Ovary (tissue), 9 donors: ENCODE measurements around the gene FAM83C. TPM values are rescaled to one million over a fixed set of nuclear protein-coding genes. Genes with fewer than 3 reads are reported as not detected.
"Not testable (repeated sequence)": the region's sequence is repeated elsewhere in the genome, so short reads cannot be mapped to it uniquely, and the experiment has no call there.

ENCODE experiments used
- DNase-seq, 5 donors: peaks; one replicate each; pipeline ENCODE4 v3.0.0-alpha.2; 2019 to 2020
- H3K27ac ChIP-seq, 2 donors: fragments of 200-600 bp; one replicate each; pipeline versions ENCODE4 v1.5.1 to v1.8.0; 2019 to 2022
- H3K27me3 ChIP-seq: fragments of 200-600 bp; one replicate; pipeline ENCODE4 v1.8.0; 2022
- H3K36me3 ChIP-seq: fragments of 200-600 bp; sonication (generic); one replicate; pipeline ENCODE4 v1.5.1; 2019
- H3K4me1 ChIP-seq: one replicate; pipeline ENCODE4 v1.8.1; 2013; ENCODE audit warnings: mild to moderate bottlenecking, moderate library complexity; ENCODE audit not compliant: insufficient read depth
- H3K4me3 ChIP-seq: fragments of 200-600 bp; sonication (generic); one replicate; pipeline ENCODE4 v1.5.1; 2017
- H3K9me3 ChIP-seq, 2 donors: fragments of 200-600 bp in 1 of 2; sonication (generic) in 1 of 2; one replicate each; pipeline versions ENCODE4 v1.5.1 to v1.8.1; 2013 to 2019; ENCODE audit warnings: mild to moderate bottlenecking in 1 of 2, moderate library complexity in 1 of 2
- EP300 ChIP-seq: sonication (generic); formaldehyde crosslinking; IDR thresholded peaks from one replicate; pipeline ENCODE4 v1.6.1; 2017; ENCODE audit warnings: antibody characterized with exemption
- POLR2A ChIP-seq: fragments of 450-650 bp; IDR thresholded peaks from one replicate; pipeline ENCODE4 v1.6.1; 2017; ENCODE audit warnings: antibody characterized with exemption, mild to moderate bottlenecking, moderate library complexity
- WGBS, 3 donors: extraction: QIAGEN DNeasy Blood & Tissue Kit in 1 of 3; methylation state at CpG; one replicate each; pipeline versions ENCODE4 v1.1.5 to v1.1.7; 2013 to 2017; 5-methylcytosine and 5-hydroxymethylcytosine counted together
- intact Hi-C, 4 donors: fragments of 100-400 bp; cut with DNase I; formaldehyde crosslinking; loops; one replicate each; pipeline versions ENCODE4 v1.11.0 to v1.15.1; 2022 to 2023
- polyA plus RNA-seq, 2 donors: library from polyadenylated mRNA; stranded (reverse); fragments of 200-250 nt in 1 of 2; fragments of 350-450 nt in 1 of 2; fragmentation: Illumina TruSeq in 1 of 2; extraction: RNeasy Lipid Tissue Mini Kit (QIAGEN cat#74804) in 1 of 2; gene quantifications; one replicate each; pipeline ENCODE4 v1.2.3, GENCODE V29; 2013 to 2014
- total RNA-seq, 7 donors: library from RNA; depleted of rRNA in 2 of 7; stranded (reverse); fragments of >200 nt in 2 of 7; fragmentation: NEBNext Ultra II Directional in 3 of 7; extraction: Animal tissue kit (Norgen Biotek cat#: 25700) in 3 of 7; gene quantifications; one replicate each; pipeline versions ENCODE4 v1.1.0 to v1.2.4, GENCODE V29; 2016 to 2023
- TF ChIP-seq, protein P1 (sequence below), 3 donors: fragments of 450-650 bp in 2 of 3; fragments of 200-600 bp in 1 of 3; IDR thresholded peaks; one replicate each; pipeline versions ENCODE4 v1.5.1 to v1.8.0; 2016 to 2022; ENCODE audit warnings: antibody characterized with exemption in 3 of 3, mild to moderate bottlenecking in 1 of 3
- donor health status: DM: no; HTN: no; CAD: no; lungs with moderate emphysema.
- donor health status: DM: no; HTN: no; CAD: no.
- donor health status: Bipolar disorder and iron deficiency.
- donor health status: DM: yes; HTN: yes; CAD: no.
- donor health status: DM: no; HTN: no; CAD: no.
- donor health status: DM: yes; HTN: yes; CAD: no.

FAM83C gene
- total and polyA plus RNA-seq, 9 donors: not detected

- Histone ChIP-seq H3K36me3 (no peaks in the 10 kb centered on the region), H3K4me3 (no peak overlapping the region), H3K27me3 (no peaks in the 10 kb centered on the region), H3K9me3 (no peaks in the 10 kb centered on the region), H3K4me1 (no peaks in the 10 kb centered on the region), H3K27ac (no peak overlapping the region)
- intact Hi-C loops: no loop called here
- TF ChIP-seq EP300: no peak
- TF ChIP-seq, protein P1, sequence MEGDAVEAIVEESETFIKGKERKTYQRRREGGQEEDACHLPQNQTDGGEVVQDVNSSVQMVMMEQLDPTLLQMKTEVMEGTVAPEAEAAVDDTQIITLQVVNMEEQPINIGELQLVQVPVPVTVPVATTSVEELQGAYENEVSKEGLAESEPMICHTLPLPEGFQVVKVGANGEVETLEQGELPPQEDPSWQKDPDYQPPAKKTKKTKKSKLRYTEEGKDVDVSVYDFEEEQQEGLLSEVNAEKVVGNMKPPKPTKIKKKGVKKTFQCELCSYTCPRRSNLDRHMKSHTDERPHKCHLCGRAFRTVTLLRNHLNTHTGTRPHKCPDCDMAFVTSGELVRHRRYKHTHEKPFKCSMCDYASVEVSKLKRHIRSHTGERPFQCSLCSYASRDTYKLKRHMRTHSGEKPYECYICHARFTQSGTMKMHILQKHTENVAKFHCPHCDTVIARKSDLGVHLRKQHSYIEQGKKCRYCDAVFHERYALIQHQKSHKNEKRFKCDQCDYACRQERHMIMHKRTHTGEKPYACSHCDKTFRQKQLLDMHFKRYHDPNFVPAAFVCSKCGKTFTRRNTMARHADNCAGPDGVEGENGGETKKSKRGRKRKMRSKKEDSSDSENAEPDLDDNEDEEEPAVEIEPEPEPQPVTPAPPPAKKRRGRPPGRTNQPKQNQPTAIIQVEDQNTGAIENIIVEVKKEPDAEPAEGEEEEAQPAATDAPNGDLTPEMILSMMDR (IDR thresholded peaks at IDR 0.05): peak in 1 of 3 donors; percentile 21
- 49 to 62% (median 55%) methylated on average over 14 of the region's 14 CpGs for WGBS, 3 donors
- peak in 4 of 5 donors; percentile 54 to 76 (median 58) for DNase-seq
Measured at GRCh38 chr20:35269055-35269781, 23.0 kb downstream of the FAM83C start.

GRCh38 chr20:35267092-35267491, 25.1 kb downstream of the FAM83C start:
- TF ChIP-seq EP300 (no peak), POLR2A (no peak)
- TF ChIP-seq, protein P1 (IDR thresholded peaks at IDR 0.05): no peak
- no peak overlapping the region for H3K4me3 ChIP-seq
- no peak overlapping the region for H3K27ac ChIP-seq
- H3K27me3 ChIP-seq: no peaks in the 10 kb centered on the region
- no peaks in the 10 kb centered on the region for H3K9me3 ChIP-seq
- H3K36me3 ChIP-seq: no peaks in the 10 kb centered on the region
- no peak for DNase-seq
- intact Hi-C loops: no loop called here
- 90 to 92% (median 91%) methylated on average over 16 of the region's 16 CpGs for WGBS, 3 donors
- no peaks in the 10 kb centered on the region for H3K4me1 ChIP-seq

DNA sequence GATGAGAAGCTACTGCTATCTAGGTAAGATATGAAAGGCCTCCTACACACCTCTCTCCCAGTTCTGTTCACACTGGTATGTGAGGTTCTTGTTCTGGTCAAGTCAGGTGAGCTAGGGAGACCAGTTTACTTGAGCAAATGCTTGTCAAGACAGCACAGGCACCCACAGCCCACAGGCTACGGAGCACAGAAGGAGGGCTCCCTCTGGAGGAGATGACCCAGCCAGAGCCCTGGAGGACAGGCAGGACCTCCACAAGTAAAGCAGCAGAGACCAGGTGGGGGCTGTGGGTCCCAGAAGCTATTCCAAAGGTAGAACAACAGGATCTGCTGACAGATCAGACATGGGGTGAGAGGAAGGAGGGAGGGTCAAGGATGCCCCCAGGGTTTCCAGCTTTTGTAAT, 27.5 kb downstream of the FAM83C start:
- intact Hi-C loops: no loop called here
- DNase-seq: no peak

DNA sequence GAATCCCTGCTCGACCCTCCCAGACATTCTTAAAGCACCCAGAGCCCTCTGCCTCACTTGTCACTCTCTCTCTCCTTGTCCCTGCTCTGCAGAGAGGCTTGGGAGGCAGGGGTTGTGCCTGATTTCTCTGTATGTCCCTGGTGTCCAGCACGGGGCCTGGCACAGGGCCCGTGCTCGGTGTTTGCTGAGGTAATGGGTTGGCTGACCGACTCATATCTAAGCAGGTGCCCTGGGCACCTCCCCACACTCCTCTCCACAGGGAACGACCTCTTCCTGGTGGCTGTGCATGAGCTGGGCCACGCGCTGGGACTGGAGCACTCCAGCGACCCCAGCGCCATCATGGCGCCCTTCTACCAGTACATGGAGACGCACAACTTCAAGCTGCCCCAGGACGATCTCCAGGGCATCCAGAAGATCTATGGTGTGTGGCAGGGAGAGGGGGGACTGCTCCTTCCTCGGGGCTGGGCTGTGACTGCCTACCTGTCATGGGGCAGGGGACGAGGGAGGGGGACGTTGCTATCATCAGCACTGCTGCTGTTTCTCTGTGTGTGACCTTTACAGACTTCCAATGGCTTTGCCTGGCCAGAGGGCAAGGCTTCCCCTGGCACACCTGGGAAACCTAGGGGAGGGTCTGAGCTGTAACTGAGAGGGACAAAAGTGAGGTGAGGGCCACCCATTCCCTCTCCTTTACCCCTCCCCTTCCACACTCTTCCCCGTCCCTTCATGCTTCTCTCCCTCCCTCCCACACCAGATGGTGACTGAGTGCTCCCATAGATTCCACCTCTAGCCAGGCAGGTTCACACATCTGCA, 28.5 kb downstream of the FAM83C start:
- Histone ChIP-seq H3K36me3 (no peaks in the 10 kb centered on the region), H3K9me3 (no peaks in the 10 kb centered on the region), H3K27ac (no peak overlapping the region), H3K27me3 (no peaks in the 10 kb centered on the region), H3K4me3 (no peak overlapping the region), H3K4me1 (no peaks in the 10 kb centered on the region)
- intact Hi-C loops: no loop called here
- TF ChIP-seq, protein P1 (IDR thresholded peaks at IDR 0.05): no peak
- TF ChIP-seq POLR2A (no peak), EP300 (no peak)
- 68 to 69% (median 69%) methylated on average over 17 of the region's 17 CpGs for WGBS, 3 donors
- no peak for DNase-seq

More for the DNA sequence above, 27.5 kb downstream of the FAM83C start:
- H3K4me1 ChIP-seq: no peaks in the 10 kb centered on the region
- no peak overlapping the region for H3K4me3 ChIP-seq
- 77 to 92% (median 83%) methylated on average over 1 of the region's 1 CpG for WGBS, 3 donors
- H3K27ac ChIP-seq: no peak overlapping the region
- TF ChIP-seq, protein P1 (IDR thresholded peaks at IDR 0.05): no peak
- TF ChIP-seq POLR2A: no peak
- TF ChIP-seq EP300: no peak
- H3K9me3 ChIP-seq: no peaks in the 10 kb centered on the region
- H3K27me3 ChIP-seq: no peaks in the 10 kb centered on the region
- H3K36me3 ChIP-seq: no peaks in the 10 kb centered on the region

GRCh38 chr20:35262731-35263531, 29.3 kb downstream of the FAM83C start:
- H3K4me3 ChIP-seq, H3K36me3 ChIP-seq, DNase-seq, H3K27ac ChIP-seq, H3K9me3 ChIP-seq, H3K4me1 ChIP-seq, intact Hi-C loops, H3K27me3 ChIP-seq: not testable (repeated sequence)
- 26 to 43% (median 30%) methylated on average over 5 of the region's 8 CpGs for WGBS, 3 donors

- H3K27me3 ChIP-seq, H3K4me3 ChIP-seq, H3K36me3 ChIP-seq, H3K27ac ChIP-seq, H3K9me3 ChIP-seq, intact Hi-C loops, H3K4me1 ChIP-seq, DNase-seq: not testable (repeated sequence)
- WGBS, 3 donors: 83% methylated on average over 7 to 8 of the region's 10 CpGs
Measured at GRCh38 chr20:35262321-35262720, 29.9 kb downstream of the FAM83C start.
